Fibroblast of skin of right quadriceps (primary cell): Measurements from ENCODE around the gene KDM5A.
"Not testable (repeated sequence)": the region's sequence is repeated elsewhere in the genome, so short reads cannot be mapped to it uniquely, and the experiment has no call there.

Experiments used
- DNase-seq: peaks from one replicate; pipeline ENCODE4 v3.0.0-alpha.2; 2013

Gene KDM5A

GRCh38 chr12:332581-333205 is 56.4 kb downstream of the KDM5A start:
- no peak for DNase-seq

- DNase-seq: no peak
Observed at GRCh38 chr12:331287-331686, 57.8 kb downstream of the KDM5A start.

- peak; percentile 3 for DNase-seq
Observed at GRCh38 chr12:325906-326305, 63.2 kb downstream of the KDM5A start.

DNA sequence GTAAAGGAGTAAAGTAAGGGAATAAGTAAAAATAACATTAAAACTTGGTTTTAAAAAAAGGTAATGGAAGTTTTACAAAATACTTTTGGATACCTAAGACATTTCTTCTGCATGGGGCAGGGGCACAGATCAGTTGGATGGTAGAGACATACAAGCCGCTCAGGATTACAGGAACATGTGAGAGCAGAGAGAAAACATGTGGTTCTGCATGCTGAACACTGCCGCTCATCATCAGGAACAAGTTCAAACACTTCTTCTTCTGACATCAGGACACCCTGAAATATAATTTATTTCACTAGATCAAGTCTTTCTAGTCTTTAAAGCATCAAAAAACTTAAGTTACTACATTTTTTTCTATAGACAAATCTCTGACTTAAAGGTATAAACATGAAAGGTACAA is 65.6 kb downstream of the KDM5A start:
- DNase-seq: no peak

DNA sequence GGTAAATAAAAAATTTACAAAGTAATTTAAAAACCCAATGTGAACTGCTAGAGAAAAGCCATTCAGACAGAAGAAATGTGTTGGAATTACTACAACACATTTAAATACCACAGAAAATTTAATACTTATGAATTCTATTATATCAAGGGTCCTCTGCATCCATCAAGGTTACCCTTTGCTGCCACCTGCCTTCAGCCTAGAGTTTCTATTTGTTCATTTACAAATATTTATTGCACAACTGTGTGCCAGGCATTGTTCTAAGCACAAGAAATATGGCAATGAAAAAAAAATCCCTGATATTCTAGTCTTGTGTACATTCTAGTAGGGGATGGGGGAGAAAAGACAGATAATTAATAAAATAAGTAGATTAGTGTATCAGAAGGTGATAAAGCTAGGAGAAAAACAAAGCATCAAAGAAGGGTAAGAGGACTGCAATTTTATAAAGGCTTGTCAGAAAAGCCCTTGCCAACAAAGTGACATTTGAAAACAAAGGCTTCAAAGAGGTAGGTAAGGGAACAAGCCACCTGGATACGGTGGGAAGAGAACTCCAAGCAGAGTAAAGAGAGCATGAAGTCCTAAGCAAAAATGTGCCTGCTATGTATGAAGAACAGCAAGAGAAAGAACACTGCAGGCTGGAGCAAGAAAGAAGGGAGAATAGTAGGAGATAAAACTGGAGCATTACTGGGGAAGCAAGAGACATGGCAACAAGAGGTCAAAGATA is 67.4 kb downstream of the KDM5A start:
- no peak for DNase-seq

DNA sequence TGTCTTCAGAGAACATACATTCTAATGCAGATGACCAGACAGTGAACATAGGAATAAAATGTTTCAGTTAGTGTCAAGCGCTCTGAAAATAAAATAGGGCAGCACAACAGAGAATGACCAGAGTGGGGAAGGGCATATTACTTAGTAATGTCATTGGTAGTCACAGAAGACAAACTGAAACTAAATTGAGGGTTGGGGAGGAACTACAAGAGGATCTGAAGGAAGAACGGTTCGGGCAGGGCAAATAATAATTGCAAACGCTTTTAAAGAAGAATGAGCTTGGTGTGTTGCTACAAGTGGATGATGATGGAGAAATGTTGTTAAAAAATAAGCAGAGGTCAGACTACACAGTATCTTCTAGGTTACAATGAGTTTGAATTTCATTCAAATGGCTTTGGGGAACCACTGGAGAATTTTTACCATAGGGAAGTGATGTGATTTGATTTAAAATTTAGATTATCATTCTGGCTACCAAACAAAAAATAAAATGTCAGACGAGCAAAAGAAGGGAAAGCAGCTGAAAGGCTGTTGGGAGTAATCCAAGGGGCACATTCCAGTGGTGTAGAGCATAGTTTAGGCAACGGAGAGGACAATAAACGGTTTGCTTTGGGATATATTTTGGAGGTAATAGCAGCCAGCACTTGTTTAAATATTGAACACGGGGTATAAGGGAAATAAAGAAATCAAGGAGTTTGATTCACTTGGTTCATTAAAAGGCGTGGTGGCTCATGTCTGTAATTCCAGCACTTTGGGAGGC is 70.2 kb downstream of the KDM5A start:
- no peak for DNase-seq

DNA sequence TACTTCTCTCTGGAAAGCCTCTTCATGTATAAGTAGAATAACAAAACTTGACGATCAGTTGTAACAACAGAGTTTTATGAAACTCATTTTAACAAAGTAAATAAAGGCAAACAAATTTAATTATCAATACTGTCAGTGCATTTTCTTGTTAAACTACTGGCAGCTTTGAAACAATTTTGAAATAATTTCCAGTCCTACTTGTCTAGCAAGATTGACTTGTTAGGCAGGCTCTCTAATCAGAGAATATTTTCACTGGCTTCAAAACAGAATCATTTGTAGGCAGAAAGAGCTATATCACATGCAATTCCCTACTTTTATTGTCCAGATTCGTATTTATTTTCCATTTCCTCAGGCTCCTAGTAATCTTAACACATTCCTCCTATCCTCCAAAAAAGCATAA is 80.6 kb downstream of the KDM5A start:
- DNase-seq: no peak

DNA sequence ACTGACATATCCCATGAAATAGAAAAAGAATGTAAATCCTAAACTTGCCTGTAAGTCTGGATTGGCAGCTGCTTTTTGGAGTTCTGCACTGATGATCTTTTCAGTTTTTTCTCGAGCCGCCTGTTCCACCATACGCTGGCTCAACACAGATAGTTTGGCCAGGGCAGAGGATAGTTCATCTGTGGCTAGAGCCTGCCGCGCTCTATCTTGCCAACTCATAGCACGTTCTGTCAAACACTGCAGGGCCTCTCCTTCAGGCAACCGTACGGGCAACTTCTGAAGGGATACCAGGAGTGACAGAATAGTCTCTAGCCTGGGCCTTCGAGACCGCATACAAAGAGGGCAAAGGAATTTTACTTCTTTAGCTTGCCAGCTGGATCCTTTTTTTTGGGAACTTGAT is 81.7 kb downstream of the KDM5A start:
- DNase-seq: no peak

DNA sequence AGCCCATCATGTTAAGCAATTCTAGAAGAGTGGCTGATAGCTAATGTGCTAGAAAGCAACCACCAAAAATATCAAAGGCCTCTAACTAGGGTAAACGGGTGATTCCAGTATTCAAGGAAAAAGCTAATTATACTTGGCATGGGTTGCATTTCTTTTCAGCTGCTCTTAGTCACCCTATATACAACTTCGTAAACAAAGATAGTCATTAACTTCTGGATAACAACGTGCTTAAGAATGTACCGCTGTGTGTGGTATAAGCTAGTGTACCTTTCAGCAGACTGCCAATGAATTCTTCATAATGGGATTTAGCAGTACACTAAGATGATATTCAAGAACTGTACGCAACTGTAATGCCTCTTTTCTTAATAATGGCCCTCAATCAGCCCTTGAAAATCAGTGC is 84.3 kb downstream of the KDM5A start:
- no peak for DNase-seq

GRCh38 chr12:302766-303165 is 86.4 kb downstream of the KDM5A start:
- not testable (repeated sequence) for DNase-seq

GRCh38 chr12:300166-300565 is 89.0 kb downstream of the KDM5A start:
- not testable (repeated sequence) for DNase-seq

- not testable (repeated sequence) for DNase-seq
Observed at GRCh38 chr12:299511-299910, 89.6 kb downstream of the KDM5A start.

- not testable (repeated sequence) for DNase-seq
Observed at GRCh38 chr12:298059-298458, 91.1 kb downstream of the KDM5A start.

- no peak for DNase-seq
Observed at GRCh38 chr12:295132-295531, 94.0 kb downstream of the KDM5A start.

GRCh38 chr12:293199-293598 is 95.9 kb downstream of the KDM5A start:
- no peak for DNase-seq

- no peak for DNase-seq
Observed at GRCh38 chr12:292186-292585, 96.9 kb downstream of the KDM5A start.

GRCh38 chr12:291153-291723 is 97.9 kb downstream of the KDM5A start:
- DNase-seq: no peak

DNA sequence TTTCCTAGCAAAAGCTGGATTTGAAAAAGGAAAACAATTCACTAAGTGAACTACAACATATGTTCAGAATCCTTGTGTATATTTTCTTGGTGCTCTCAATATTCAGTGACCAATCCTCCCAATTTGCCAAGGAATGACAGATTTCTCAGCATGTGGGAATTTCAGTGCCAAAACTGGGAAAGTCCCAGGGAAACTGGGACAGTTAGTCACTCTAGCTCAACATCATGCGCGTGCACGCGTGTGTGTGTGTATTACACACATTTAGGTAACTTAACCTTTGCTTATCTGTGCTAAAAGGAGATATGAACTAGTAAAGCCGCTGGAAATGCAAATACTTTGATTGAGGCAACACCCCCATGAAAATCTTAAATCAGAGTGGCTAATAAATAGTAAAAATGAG is 100.4 kb downstream of the KDM5A start:
- DNase-seq: peak; percentile 44

- DNase-seq: no peak
Observed at GRCh38 chr12:286531-287300, 102.4 kb downstream of the KDM5A start.

GRCh38 chr12:278046-278445 is 111.1 kb downstream of the KDM5A start:
- DNase-seq: no peak

DNA sequence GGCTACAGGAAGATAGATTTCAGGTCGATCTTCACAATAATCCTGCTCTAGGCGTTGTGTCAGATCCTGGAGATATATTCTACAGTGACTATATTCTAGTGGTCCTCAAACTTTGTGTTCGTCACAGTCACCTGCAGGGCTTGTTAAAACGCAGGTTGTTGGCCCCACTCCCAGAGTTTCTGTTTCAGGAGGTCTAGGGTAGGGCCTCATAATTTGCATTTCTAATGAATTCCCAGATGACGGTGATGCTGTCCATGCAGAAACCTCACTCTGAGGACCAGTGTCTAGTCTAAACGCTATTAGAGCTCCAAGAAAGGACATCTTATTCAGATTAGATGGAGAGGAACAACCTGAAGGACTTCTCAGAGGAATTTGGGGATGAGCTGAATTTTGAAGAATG is 113.3 kb downstream of the KDM5A start:
- no peak for DNase-seq

DNA sequence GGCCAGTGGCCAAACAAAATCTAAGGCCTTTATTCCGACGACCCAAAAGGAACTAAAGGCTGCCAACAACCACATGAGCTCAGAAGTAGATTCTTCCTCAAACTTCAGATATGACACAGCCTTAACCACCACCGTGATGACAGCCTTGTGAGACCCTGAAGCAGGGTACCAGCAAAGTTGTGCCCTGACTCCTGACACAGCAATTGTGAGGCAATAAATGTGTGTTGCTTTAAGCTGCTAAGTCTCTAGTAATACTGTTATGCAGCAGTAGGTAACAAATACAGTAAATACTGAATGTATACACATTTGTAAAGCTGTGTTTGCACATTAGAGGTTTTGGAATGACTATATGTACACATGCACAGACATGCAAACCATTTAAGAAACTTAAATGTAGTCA is 115.7 kb downstream of the KDM5A start:
- DNase-seq: no peak

- DNase-seq: no peak
Observed at GRCh38 chr12:272942-273341, 116.2 kb downstream of the KDM5A start.
